ENCODE data around the gene LRRK1.
A peak's percentile ranks its signal among the peaks of the same experiment; 100 is the strongest.

LRRK1 gene, protein sequence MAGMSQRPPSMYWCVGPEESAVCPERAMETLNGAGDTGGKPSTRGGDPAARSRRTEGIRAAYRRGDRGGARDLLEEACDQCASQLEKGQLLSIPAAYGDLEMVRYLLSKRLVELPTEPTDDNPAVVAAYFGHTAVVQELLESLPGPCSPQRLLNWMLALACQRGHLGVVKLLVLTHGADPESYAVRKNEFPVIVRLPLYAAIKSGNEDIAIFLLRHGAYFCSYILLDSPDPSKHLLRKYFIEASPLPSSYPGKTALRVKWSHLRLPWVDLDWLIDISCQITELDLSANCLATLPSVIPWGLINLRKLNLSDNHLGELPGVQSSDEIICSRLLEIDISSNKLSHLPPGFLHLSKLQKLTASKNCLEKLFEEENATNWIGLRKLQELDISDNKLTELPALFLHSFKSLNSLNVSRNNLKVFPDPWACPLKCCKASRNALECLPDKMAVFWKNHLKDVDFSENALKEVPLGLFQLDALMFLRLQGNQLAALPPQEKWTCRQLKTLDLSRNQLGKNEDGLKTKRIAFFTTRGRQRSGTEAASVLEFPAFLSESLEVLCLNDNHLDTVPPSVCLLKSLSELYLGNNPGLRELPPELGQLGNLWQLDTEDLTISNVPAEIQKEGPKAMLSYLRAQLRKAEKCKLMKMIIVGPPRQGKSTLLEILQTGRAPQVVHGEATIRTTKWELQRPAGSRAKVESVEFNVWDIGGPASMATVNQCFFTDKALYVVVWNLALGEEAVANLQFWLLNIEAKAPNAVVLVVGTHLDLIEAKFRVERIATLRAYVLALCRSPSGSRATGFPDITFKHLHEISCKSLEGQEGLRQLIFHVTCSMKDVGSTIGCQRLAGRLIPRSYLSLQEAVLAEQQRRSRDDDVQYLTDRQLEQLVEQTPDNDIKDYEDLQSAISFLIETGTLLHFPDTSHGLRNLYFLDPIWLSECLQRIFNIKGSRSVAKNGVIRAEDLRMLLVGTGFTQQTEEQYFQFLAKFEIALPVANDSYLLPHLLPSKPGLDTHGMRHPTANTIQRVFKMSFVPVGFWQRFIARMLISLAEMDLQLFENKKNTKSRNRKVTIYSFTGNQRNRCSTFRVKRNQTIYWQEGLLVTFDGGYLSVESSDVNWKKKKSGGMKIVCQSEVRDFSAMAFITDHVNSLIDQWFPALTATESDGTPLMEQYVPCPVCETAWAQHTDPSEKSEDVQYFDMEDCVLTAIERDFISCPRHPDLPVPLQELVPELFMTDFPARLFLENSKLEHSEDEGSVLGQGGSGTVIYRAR (N-terminal part only)

DNA sequence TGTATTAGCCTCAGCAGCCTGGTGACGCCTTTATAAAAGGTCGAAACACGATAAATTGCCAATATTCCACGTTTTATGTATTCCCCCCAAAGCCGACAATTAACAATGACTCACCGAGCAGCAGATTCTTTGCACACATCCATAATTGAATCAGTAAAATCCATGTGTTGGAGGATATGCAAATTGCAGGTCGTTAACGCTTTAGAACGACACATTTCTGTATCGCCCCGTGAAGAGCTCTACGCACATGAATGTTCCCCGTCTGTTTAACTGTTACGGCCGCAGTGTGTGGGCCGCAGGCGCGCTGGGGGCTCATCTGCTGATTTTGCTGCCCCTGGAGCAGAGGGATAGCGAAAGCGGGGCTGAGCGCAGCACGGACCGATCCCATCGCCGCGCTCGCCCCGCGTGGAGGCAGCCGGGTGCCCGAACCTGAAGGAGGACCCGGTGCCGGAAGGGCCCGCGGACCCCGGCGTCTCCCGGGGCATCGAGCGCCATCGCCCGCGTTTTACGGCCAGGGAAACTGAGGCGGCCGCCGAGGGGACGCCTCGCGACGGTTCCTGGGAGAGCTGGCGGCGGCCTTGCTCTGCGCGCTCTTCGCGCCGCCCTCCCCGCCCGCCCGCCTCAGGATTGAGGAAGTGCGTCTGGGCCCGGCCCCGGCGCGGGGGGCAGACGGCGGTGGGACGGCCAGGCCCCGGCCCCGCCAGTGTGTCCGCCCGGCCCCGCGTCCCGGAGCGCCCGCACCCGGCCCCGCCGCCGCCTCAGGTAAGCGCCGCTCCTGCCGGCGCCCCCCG lies at the start of gene LRRK1:
TSS of gene LRRK1 (plus strand) at position 668 of the 791 bp plus-strand sequence. CDS start 5,276 bp downstream, outside the sequence.
- DNase-seq: no peak

DNA sequence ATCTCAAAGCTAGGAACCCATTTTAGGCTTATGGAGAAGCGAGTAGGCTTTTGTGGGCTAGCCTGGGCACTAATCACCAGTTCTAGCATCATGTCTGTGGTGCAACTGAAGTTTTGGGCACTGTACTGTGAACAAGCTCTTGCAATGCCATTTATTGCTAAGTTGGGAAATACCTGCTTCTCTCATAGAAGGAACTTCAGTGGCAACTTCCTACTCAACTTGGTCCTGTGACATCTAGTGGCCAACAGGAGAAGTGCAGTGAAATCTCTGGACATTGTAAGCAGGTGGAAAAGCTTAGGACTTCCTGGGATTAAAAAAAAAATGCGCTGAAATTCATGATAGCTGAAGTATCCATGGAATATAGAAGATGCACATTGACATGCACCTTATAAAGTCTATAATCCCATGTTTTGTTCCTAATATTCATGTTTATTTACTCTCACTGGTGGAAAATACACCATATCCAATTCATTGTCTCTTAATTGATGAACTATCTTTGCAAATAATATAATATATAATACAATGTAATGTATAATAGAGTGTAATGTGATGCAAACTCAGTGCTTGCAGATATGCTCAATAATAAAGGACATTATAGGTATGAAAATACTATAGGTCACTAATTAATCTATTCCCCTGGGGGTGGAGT lies 46.0 kb upstream of the LRRK1 start:
- peak; percentile 52 to 58 for DNase-seq

DNA sequence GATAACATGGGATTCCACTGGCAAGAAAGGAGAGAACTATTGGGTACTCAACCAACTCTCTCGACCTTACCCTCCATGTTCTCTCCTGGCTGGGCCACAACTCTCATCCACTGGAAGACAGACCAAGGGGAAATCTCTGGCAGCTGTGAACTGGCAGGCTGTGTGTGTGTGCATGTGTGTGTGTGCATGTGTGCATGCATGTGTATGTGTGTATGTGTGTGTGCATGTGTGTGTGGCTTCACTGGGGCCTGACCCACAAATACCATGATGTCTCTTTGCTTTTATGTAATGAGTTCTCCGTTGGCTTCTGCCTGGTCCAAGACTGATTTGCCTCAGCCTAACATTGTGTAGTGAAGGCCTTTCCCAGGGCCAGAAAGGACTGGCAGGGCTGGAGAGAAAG lies 43.7 kb upstream of the LRRK1 start:
- DNase-seq: no peak

DNA sequence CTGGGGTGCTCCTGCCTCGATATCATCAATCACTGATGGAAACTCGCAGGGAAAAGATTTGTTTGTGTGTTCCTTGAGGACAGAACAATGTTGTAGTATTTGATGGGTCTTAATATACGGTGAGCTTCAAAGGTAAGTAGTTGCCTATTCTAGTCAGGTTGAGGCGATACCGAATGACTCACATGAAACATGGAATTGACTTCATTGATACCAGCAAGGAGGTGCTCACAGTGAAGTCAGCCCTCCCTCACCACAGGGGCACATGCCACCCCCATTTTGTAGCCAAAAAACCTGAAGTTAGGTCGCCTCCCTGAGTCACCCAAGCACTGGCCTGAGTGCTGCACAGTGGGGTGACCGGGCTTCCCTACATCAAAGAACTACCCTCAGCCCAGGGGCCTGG lies 43.2 kb upstream of the LRRK1 start:
- no peak for DNase-seq

DNA sequence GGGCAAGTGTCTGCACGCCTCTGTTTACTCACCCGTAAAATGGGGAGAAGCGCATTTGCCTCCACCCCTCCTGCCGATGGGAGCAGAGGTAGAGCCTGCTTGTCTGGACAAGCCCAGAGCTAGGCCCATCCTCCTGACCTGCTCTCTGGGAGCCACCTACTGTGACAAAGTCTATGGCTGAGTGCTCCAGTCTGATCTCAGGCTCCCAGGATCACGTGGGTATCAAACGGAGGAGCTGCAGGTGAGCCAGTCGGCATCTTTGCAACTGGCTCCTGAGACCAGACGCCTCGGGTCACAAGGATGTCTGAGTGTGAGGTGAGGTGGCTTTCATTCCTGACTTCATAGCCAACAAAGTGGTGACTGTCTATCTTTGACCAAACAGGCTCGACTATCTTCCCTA lies 41.6 kb upstream of the LRRK1 start:
- no peak for DNase-seq

DNA sequence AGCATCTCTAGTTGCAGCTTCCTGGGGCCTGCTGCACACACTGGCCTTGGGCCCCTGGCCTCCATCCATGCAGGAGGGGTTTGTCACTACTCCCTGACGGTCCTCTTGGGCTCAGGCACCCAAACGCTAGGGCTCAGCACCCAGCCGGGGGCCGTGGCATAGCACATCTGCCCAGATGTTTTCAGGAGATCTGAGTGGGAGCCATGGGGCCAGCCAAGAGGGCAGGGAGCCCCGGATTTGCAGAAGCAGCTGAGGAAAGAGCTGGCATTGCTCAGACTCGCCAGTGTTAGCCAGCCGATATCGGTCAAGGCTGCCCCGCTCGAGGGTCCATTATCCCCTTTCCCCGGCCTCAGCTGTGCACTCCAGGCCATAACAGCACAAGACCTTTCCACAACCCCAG lies 41.0 kb upstream of the LRRK1 start:
- DNase-seq: no peak

DNA sequence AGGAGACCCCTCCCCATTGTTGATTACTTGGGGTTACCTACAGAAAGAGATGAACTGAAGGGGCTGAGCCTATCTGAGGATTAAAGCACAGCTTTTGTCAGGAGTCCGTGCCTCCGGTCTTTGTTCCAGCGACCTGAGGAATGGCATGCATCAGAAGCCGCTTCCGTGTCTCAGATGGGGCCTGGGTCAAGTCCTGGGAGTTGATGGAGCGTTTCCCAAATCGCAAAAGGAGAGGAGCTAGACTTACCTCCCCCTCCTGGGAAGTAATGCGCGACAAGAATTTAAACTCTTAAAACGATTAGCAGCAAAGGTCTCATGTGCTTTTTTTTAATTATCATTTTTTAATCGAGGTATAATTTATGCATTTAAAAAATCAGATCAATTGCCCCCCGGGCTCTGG lies 40.5 kb upstream of the LRRK1 start:
- DNase-seq: no peak

DNA sequence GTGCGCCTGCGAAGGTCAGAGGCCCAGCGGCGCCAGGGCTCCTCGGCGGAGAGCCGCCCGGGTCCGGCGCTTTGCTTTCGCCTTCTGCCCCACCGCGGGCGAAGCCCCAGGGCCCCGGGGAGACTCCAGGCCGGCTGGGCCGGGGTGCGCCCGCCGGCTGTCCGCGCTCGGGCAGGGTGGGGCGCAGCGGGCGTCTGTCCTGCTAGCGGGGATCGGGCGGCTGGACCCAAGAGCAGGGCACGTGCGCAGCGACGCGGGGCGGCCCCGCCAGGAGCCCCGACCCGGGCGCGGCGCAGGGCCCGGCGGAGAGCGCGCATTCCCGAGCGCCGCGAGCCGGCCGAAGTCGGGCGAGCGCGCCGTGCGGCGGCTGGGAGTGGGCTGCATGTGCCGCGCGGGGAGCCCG lies 40.1 kb upstream of the LRRK1 start:
- DNase-seq: no peak

DNA sequence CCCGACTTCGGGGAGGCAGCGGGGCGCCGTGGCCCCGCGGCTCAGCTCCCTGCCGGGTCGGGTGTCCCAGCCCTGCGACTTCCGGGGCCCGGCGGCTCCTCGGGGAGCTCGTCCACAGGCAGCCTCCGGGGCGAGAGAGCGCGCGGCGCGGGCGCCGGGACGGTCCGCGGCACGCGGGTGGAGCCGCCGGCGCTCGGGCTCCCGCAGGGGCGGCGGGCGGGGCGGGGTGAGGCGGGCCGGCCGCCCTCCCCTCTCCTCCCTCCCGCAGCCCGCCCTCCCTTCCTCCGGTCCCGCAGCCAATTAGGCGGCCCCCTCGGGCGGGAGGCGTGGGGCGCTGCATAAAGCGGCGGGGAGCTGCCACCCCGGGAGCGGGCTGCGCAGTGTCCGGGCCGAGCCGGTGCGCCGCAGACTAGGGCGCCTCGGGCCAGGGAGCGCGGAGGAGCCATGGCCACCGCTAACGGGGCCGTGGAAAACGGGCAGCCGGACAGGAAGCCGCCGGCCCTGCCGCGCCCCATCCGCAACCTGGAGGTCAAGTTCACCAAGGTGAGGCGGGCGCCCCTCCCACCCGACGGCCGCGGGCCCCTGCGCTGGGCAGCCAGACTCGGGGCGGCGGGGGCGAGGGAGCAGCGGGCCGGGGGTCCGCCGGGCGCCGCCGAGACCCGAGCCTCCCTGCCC lies 39.6 kb upstream of the LRRK1 start, which contains the start of gene ALDH1A3:
TSS of gene ALDH1A3 (plus strand) at position 368 of the 675 bp plus-strand sequence. CDS start at position 445, 77 bp downstream.
- DNase-seq: no peak

DNA sequence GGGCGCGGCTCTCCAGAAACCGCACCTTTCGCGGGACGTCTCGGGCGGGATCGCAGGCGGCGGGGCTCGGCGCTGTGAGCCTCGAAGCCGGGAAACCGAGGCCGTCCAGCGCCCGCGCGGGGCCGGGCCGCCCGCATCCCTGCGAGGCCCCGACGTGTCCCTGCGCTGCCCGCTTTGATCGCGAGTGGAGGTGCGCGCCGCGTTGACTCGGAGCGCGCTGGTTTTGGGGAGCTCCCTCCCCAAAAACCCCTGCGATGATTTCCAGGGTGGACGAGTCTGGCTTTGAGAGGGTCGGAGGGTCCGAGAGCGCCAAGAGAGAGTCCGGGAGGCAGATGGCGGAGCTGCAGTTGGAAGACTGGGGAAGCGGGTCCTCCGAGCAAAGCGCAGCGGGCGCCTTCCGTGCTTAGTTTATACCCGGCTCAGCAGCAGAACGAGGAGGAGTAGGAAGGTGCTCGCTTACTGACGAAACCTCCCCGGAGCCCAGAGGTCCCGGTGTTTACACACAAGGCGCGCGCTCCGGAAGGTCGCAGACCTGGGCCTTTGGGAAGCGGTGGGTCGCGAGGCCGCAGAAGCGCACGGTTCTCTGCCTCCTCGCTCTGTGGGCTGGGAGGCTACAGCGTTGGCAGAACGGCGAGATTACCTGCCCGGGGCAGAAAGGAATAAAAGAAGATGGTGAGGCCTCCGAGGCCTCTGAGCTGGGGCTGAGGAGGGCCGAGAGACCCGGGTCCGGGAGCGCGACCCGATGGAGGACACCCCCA lies 38.8 kb upstream of the LRRK1 start:
- DNase-seq: no peak

DNA sequence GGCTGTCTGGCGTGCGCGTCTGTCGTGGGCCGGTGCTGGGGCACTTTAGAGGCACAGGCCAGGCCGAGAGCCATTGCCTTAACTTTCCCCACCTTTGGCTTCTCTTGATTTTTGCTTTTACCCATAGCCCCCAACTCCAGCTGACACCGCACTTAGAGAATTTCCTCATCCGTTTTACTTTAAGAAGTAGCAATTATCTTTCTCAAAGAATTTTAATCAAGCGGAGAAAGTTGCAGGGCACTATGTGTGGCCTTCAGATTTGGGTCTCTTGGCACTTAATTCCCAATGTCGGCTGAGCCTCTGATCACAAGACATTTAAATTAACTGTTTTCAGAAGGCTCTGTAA lies 38.3 kb upstream of the LRRK1 start:
- DNase-seq: no peak

DNA sequence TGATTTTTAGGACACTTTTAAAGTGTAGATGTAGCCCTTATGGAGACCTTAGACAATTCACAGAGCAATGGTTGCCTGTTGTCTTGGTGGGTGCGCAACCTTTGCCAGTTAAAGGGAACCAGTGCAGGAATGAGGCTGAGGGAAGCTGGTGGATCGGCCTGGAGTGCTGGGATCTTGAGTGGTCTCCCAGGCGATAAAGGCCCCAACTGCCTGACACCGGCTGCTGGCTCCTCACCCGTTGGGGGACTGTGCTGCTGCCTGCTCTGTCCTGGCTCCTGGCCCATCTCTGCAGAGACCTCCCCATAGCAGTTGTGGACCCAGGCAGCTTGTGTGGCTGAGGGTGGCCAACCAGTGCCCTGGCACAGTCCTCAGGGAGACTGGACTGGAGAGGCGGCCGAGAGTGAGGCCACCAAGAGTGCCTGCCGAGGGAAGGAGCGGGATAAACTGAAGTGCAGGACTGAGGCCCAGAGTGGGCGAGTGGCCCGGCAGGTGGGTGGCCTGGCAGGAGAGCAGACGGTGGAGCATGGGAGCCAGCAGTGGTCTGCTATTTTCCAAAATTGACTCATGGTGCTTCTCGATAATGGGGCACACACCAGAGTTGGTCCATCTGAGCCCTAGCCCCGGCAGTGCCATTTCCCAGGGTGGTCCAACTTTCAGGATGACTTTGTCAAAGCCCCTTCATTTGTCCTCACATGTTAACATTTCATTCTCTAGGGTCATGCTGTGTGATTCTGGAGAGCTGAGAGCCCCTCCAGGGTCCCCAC lies 37.4 kb upstream of the LRRK1 start:
- DNase-seq: no peak

DNA sequence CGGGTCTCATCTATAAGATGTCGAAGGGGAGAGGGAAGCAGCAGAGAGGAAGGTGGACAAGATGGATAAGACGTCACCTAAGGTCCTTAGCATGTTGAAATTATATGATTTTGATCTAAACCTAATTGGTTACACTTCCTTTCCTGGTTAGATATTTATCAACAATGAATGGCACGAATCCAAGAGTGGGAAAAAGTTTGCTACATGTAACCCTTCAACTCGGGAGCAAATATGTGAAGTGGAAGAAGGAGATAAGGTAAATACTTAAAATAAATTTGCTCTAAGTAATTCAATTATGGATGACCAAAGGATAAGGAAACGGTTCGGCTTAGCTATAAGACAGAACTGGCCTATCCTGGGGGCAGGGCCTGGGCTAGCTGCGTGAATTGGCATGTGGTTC lies 34.0 kb upstream of the LRRK1 start:
- DNase-seq: no peak

DNA sequence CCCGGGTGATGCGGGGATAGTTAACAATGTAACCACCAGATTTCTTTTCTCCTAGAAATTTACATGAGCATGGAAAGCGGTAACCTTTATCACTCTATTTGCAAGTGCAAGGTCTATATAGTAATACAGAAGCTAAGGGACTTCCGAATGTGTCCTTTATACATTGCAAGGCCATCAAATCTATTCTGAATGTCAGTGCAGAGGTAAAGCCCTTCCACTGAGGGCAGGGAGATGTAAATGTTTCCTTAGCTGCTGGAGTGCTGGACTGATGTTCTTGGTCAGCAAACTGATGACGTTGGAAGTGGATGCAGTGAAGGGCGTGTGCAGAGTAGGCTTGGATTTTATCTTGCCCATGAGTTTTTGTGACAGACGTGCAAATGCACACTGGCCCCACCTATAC lies 33.3 kb upstream of the LRRK1 start:
- DNase-seq: no peak

DNA sequence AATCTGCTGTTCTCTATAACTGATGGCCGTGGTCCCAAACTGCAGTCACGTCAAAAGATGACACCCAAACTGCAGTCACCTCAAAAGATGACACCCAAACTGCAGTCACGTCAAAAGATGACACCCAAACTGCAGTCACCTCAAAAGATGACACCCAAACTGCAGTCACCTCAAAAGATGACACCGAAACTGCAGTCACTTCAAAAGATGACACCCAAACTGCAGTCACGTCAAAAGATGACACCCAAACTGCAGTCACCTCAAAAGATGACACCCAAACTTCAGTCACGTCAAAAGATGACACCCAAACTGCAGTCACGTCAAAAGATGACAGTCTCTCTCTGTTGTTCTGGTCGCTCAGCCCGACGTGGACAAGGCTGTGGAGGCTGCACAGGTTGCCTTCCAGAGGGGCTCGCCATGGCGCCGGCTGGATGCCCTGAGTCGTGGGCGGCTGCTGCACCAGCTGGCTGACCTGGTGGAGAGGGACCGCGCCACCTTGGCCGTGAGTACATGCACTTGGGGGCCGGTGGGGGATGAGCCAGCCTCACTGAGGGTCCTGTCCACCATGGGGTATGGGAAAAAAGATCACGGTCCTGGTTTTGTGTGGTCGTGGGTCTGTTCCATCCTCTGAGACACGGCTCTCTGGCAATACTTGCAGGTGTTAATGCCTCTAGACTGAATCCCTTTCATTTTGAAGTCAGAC lies 31.8 kb upstream of the LRRK1 start:
- DNase-seq: no peak

DNA sequence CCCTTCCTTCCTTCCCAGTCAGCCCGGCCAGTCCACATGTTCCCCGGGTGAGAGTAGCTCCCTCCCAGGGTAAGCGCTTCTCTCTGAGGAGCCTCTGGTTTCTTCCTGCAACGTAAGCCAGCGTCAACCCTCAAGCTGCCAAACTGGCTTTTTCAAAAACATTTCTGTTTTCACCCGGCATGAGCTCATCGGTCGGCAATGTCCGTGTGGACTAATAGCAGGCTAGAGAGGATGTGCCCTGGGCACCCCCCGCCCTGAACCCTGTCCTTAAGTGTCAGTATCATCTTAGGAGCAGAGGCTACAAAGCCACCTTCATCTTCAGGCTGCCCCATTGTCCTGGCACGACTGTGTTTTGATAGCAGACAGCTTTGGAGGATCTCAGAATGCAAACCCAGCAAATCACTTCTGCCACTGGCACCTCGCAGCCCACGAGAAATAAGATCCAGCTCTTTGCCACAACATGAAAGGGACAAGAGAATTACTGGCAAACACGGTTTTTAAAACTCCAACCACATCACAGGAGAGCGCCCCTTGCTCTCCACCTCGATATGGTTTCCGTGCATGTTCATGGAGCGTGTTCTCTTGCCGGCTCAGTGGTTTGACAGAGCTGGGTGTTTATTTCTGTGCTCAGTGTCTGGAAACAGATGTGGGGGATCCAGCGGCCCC lies 29.6 kb upstream of the LRRK1 start:
- no peak for DNase-seq

DNA sequence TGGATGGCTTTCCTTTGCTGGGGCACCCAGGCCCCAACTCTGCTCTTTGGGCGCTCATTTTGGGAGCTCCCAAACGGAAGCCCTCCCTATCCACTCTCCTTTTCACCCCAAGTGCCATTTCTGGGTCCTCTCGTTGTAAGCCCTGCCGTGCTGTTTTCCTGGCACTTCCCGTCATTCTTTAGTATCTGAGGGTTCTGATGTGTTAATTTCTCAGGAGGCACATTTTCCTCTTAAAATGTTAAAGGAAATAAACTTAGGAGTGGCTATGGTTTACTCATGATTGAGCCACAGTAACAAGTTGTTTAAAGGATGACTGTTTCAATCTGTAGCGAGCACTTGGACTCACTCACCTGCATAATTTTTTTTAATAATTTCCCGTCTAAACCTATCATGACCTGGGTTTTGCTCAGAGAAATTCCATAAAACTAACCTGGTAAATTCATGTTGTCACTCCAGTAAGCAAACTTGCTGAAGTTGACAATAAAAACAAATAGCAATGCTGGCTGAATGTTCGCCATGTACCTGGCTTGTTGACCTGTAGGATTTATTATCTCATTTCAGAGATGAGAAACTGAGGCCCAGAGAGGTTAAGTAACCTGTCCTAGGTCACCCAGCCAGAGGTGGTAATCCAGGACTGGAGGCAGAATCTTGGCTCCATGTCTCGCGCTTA lies 29.0 kb upstream of the LRRK1 start:
- no peak for DNase-seq

DNA sequence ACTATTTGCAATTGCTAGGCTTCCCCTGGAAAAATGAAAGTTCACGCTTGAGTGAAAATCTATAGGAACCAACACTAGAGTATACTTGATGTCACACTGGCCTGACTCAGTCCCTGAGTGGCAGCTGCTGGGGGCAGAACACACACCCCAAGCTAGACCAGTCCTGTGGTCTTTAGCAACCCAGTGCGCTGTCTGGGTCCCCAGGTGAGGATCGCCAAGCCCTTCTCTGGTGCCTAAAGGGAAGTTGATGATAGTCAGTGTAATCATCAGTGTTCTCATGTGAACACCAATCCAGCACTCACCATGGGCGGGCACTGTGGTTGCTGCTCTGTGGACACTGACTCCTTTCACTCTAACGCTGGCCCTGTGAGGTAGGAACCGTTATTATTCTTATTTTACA lies 28.3 kb upstream of the LRRK1 start:
- DNase-seq: no peak

Measured in CD4-positive, alpha-beta T cell treated with Interleukin-4 for 1 hour (primary cell).